Panc1 (cell line): ENCODE results near the gene UNKL. TPM values are rescaled to one million over a fixed set of nuclear protein-coding genes. Genes with fewer than 3 reads are reported as not detected.

ENCODE experiments used
- ATAC-seq: fragments of 200-7000 bp; cut with Tn5 transposase; 2 replicates; pipeline ENCODE4 v1.9.1; 2020; ENCODE audit warnings: mild to moderate bottlenecking, moderate library complexity
- BruUV-seq: library from RNA; stranded (reverse); fragments of 400-500 nt; replicated peaks from 2 replicates; lab custom pipeline; 2021; lab: Mats Ljungman, UMichigan
- CTCF ChIA-PET: fragments of 300-600 bp; sonication (Branson Sonifier 250); formaldehyde crosslinking; loops from one replicate; lab custom pipeline; 2022; ENCODE audit warnings: antibody characterized with exemption; lab: Charles Lee
- POLR2A ChIA-PET: fragments of 300-600 bp; sonication (Branson Sonifier 250); formaldehyde crosslinking; loops from one replicate; lab custom pipeline; 2022; ENCODE audit warnings: antibody characterized with exemption; lab: Charles Lee
- DNase-seq: peaks from one replicate; pipeline ENCODE4 v3.0.0-alpha.2; 2010; ENCODE audit warnings: low read depth, low spot score
- H3K27ac ChIP-seq: 2 replicates; pipeline ENCODE4 v1.5.1; 2011; ENCODE audit warnings: mild to moderate bottlenecking, low read length, inconsistent platforms
- H3K27me3 ChIP-seq: fragments of 200-500 bp; sonication (Bioruptor generic); 2 replicates; pipeline ENCODE4 v1.6.0; 2014; ENCODE audit warnings: low read length, inconsistent platforms; ENCODE audit not compliant: control insufficient read depth, insufficient read depth
- H3K36me3 ChIP-seq: fragments of 200-500 bp; sonication (Bioruptor generic); 2 replicates; pipeline ENCODE4 v1.5.1; 2014; ENCODE audit warnings: inconsistent platforms, mild to moderate bottlenecking, low read length, moderate library complexity; ENCODE audit not compliant: control insufficient read depth, insufficient read depth
- H3K4me1 ChIP-seq: 2 replicates; pipeline ENCODE4 v1.5.1; 2011; ENCODE audit warnings: inconsistent platforms, mild to moderate bottlenecking, low read length, moderate library complexity; ENCODE audit not compliant: control insufficient read depth, insufficient read depth
- H3K4me3 ChIP-seq, 2 experiments: 2 replicates each; pipeline ENCODE4 v1.5.1; 2011 to 2012; ENCODE audit warnings: low read depth in 2 of 2, low read length in 2 of 2, mild to moderate bottlenecking in 2 of 2, inconsistent platforms in 1 of 2, moderate library complexity in 1 of 2
- H3K9me3 ChIP-seq: fragments of 200-500 bp; sonication (Bioruptor generic); 2 replicates; pipeline ENCODE4 v1.5.1; 2014; ENCODE audit warnings: low read depth, mild to moderate bottlenecking, inconsistent platforms, low read length, moderate library complexity; ENCODE audit not compliant: control insufficient read depth, insufficient read depth
- CTCF ChIP-seq: fragments of 450-650 bp; IDR thresholded peaks from 2 replicates; pipeline ENCODE4 v1.5.1; 2017; ENCODE audit warnings: mild to moderate bottlenecking
- POLR2AphosphoS5 ChIP-seq: IDR thresholded peaks from 2 replicates; pipeline ENCODE4 v1.6.1; 2012; ENCODE audit warnings: mild to moderate bottlenecking, low read depth, low read length, moderate library complexity
- REST ChIP-seq, 2 experiments: IDR thresholded peaks; 2 replicates each; pipeline ENCODE4 v1.6.1; 2011 to 2012; ENCODE audit warnings: low read depth in 2 of 2, control low read depth in 1 of 2, low read length in 1 of 2, mild to moderate bottlenecking in 1 of 2, moderate library complexity in 1 of 2; ENCODE audit not compliant: insufficient read depth in 1 of 2
- SIN3A ChIP-seq: IDR thresholded peaks from 2 replicates; pipeline ENCODE4 v1.6.1; 2012; ENCODE audit warnings: low read depth, mild to moderate bottlenecking, low read length, moderate library complexity, borderline replicate concordance; ENCODE audit not compliant: insufficient read depth
- TCF7L2 ChIP-seq: IDR thresholded peaks from 2 replicates; pipeline ENCODE4 v1.6.1; 2011; ENCODE audit warnings: mild to moderate bottlenecking, low read depth, low read length, inconsistent platforms
- in situ Hi-C: cut with HindIII; loops from 2 replicates; pipeline ENCODE4 v1.10.0; 2016; ENCODE audit warnings: low sequenced_read_pairs, low pct_unique_long_range_greater_than_20kb
- intact Hi-C: fragments of 100-400 bp; cut with micrococcal nuclease; formaldehyde crosslinking; loops from one replicate; pipeline ENCODE4 v1.10.0; 2022; ENCODE audit not compliant: unreplicated experiment
- total RNA-seq: library from RNA; stranded (reverse); gene quantifications from one replicate; pipeline ENCODE4 v1.2.1, GENCODE V29; 2021; ENCODE audit not compliant: unreplicated experiment

UNKL gene
- total RNA-seq, 1 experiment from 2014 or later: 26.6 TPM

GRCh38 chr16:1413684-1414531 lies 596 bp downstream of the UNKL start:
- DNase-seq (no peak), ATAC-seq (peak; percentile 69)
- Histone ChIP-seq H3K9me3 (no peaks in the 10 kb centered on the region), H3K36me3 (no peaks in the 10 kb centered on the region), H3K4me1 (peaks cover 8% of the 10 kb centered on the region; the same call in 1 of the 2 replicates), H3K27ac (peak overlapping the region; percentile 60; the same call in 1 of the 2 replicates), H3K4me3 (peak overlapping the region; percentile 61 to 64), H3K27me3 (no peaks in the 10 kb centered on the region)
- ChIA-PET CTCF (no interaction called here), POLR2A (interaction anchor here (1.0 kb wide), 1 partner anchor 12 kb away, joined by 3 read pairs; no protein-coding TSS in a partner anchor)
- intact Hi-C loops (no loop called here), in situ Hi-C loops (no loop called here)
- TF ChIP-seq REST (IDR thresholded peaks at IDR 0.05; ENCODE audit: insufficient read depth in 1 of 2, low read depth in 2 of 2, low read length in 1 of 2) (no peak), CTCF (peak; percentile 93), SIN3A (peak; percentile 68; the same call in 1 of the 2 replicates)
- no TSS peak for BruUV-seq

GRCh38 chr16:1412847-1413246 lies 1.7 kb downstream of the UNKL start:
- H3K9me3 ChIP-seq: no peaks in the 10 kb centered on the region
- CTCF ChIA-PET: no interaction called here
- H3K27ac ChIP-seq: no peak overlapping the region
- no peaks in the 10 kb centered on the region for H3K27me3 ChIP-seq
- in situ Hi-C loops (no loop called here), intact Hi-C loops (no loop called here)
- no TSS peak for BruUV-seq
- no peak for ATAC-seq
- H3K36me3 ChIP-seq: no peaks in the 10 kb centered on the region
- POLR2A ChIA-PET: no interaction called here
- H3K4me3 ChIP-seq: no peak overlapping the region
- H3K4me1 ChIP-seq: peaks cover 8% of the 10 kb centered on the region; the same call in 1 of the 2 replicates
- no peak for DNase-seq
- TF ChIP-seq REST (IDR thresholded peaks at IDR 0.05; ENCODE audit: insufficient read depth in 1 of 2, low read depth in 2 of 2, low read length in 1 of 2): no peak
- TF ChIP-seq TCF7L2: no peak
- no peak for TF ChIP-seq POLR2AphosphoS5
- no peak for TF ChIP-seq SIN3A
- TF ChIP-seq CTCF: no peak
